HL-60 (cell line): ENCODE data around the gene SLC6A18.
"Not testable (repeated sequence)": the region's sequence is repeated elsewhere in the genome, so short reads cannot be mapped to it uniquely, and the experiment has no call there.

Experiments
- DNase-seq, 2 experiments: peaks; one replicate each; pipeline ENCODE4 v3.0.0-alpha.2; 2010 to 2020; ENCODE audit warnings: low read depth in 1 of 2, low spot score in 1 of 2
- H3K27ac ChIP-seq: fragments of 250-450 bp; sonication (Bioruptor Pico); replicated peaks from 2 replicates; pipeline ENCODE4 v1.5.1; 2020; ENCODE audit warnings: mild to moderate bottlenecking, moderate library complexity
- H3K27me3 ChIP-seq: fragments of 250-450 bp; sonication (Bioruptor Pico); 2 replicates; pipeline ENCODE4 v1.5.1; 2021; ENCODE audit warnings: mild to moderate bottlenecking, moderate library complexity; ENCODE audit not compliant: insufficient read depth, poor library complexity, severe bottlenecking
- H3K4me3 ChIP-seq: replicated peaks from 2 replicates; pipeline ENCODE4 v1.5.1; 2011; ENCODE audit warnings: mild to moderate bottlenecking, control low read depth, low read length; ENCODE audit not compliant: insufficient read depth
- GABPA ChIP-seq: IDR thresholded peaks from 2 replicates; pipeline ENCODE4 v1.6.1; 2012; ENCODE audit warnings: low read depth
- POLR2AphosphoS5 ChIP-seq: IDR thresholded peaks from 2 replicates; pipeline ENCODE4 v1.6.1; 2012; ENCODE audit warnings: low read depth
- SPI1 ChIP-seq: IDR thresholded peaks from 2 replicates; pipeline ENCODE4 v1.6.1; 2012; ENCODE audit warnings: low read depth, mild to moderate bottlenecking, borderline replicate concordance
- TF ChIP-seq, protein P1 (sequence below): IDR thresholded peaks from 2 replicates; pipeline ENCODE4 v1.6.1; 2012; ENCODE audit warnings: low read depth; ENCODE audit not compliant: insufficient replicate concordance
- TF ChIP-seq, protein P2 (sequence below): IDR thresholded peaks from one replicate; pipeline ENCODE4 v1.5.1; 2011; ENCODE audit warnings: low read length, control low read depth, inconsistent platforms; ENCODE audit not compliant: insufficient read depth

Gene SLC6A18

DNA sequence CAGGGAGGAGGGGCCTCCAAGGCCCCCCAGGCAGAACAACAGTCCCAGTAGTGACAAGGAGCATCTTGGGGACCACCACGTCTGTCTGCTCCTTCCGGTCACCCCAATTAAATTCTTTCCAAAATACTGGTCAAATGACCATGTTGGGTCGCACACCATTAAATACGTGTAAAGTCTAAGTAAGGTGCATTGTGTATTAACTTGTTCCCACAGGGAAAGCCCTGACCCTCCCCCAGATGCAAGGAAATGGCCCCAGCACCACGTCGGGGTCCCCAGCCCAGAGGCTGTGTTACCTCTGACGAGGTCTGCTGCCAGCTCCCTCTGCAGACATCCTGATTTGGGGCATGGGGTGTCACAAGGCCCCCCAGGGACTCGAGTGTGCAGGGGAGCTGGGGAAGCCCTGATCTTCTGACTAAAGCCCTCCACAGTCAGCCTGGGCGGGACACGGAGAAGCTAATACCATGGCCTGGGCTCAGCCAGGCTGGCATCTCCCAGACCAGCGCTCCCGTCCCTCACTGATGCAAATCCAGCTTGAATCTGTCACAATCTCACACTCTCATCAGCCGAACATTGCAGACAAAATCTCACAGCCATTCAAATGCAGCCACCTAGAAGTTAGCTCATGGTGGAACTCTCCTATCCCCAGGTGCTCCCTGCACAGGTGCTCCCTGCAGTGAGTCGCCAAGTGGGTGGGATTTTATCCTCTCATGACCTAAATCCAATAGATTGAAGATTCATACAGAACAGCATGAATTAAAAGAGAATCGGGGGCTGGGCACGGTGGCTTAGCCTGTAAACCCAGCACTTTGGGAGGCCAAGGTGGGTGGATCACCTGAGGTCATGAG lies 56.1 kb downstream of the SLC6A18 start:
- Histone ChIP-seq H3K4me3 (no peak overlapping the region), H3K27me3 (no peaks in the 10 kb centered on the region), H3K27ac (no peak overlapping the region)
- TF ChIP-seq POLR2AphosphoS5: no peak
- TF ChIP-seq SPI1: no peak
- no peak for TF ChIP-seq GABPA
- TF ChIP-seq, protein P1, sequence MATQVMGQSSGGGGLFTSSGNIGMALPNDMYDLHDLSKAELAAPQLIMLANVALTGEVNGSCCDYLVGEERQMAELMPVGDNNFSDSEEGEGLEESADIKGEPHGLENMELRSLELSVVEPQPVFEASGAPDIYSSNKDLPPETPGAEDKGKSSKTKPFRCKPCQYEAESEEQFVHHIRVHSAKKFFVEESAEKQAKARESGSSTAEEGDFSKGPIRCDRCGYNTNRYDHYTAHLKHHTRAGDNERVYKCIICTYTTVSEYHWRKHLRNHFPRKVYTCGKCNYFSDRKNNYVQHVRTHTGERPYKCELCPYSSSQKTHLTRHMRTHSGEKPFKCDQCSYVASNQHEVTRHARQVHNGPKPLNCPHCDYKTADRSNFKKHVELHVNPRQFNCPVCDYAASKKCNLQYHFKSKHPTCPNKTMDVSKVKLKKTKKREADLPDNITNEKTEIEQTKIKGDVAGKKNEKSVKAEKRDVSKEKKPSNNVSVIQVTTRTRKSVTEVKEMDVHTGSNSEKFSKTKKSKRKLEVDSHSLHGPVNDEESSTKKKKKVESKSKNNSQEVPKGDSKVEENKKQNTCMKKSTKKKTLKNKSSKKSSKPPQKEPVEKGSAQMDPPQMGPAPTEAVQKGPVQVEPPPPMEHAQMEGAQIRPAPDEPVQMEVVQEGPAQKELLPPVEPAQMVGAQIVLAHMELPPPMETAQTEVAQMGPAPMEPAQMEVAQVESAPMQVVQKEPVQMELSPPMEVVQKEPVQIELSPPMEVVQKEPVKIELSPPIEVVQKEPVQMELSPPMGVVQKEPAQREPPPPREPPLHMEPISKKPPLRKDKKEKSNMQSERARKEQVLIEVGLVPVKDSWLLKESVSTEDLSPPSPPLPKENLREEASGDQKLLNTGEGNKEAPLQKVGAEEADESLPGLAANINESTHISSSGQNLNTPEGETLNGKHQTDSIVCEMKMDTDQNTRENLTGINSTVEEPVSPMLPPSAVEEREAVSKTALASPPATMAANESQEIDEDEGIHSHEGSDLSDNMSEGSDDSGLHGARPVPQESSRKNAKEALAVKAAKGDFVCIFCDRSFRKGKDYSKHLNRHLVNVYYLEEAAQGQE: no peak
- TF ChIP-seq, protein P2, sequence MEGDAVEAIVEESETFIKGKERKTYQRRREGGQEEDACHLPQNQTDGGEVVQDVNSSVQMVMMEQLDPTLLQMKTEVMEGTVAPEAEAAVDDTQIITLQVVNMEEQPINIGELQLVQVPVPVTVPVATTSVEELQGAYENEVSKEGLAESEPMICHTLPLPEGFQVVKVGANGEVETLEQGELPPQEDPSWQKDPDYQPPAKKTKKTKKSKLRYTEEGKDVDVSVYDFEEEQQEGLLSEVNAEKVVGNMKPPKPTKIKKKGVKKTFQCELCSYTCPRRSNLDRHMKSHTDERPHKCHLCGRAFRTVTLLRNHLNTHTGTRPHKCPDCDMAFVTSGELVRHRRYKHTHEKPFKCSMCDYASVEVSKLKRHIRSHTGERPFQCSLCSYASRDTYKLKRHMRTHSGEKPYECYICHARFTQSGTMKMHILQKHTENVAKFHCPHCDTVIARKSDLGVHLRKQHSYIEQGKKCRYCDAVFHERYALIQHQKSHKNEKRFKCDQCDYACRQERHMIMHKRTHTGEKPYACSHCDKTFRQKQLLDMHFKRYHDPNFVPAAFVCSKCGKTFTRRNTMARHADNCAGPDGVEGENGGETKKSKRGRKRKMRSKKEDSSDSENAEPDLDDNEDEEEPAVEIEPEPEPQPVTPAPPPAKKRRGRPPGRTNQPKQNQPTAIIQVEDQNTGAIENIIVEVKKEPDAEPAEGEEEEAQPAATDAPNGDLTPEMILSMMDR: no peak
- no peak for DNase-seq

GRCh38 chr5:1282131-1282992 lies 57.2 kb downstream of the SLC6A18 start:
- Histone ChIP-seq H3K27me3 (no peaks in the 10 kb centered on the region), H3K4me3 (no peak overlapping the region), H3K27ac (no peak overlapping the region)
- no peak for DNase-seq
- TF ChIP-seq GABPA: no peak
- no peak for TF ChIP-seq SPI1
- no peak for TF ChIP-seq POLR2AphosphoS5
- TF ChIP-seq, protein P1: no peak
- TF ChIP-seq, protein P2: no peak

DNA sequence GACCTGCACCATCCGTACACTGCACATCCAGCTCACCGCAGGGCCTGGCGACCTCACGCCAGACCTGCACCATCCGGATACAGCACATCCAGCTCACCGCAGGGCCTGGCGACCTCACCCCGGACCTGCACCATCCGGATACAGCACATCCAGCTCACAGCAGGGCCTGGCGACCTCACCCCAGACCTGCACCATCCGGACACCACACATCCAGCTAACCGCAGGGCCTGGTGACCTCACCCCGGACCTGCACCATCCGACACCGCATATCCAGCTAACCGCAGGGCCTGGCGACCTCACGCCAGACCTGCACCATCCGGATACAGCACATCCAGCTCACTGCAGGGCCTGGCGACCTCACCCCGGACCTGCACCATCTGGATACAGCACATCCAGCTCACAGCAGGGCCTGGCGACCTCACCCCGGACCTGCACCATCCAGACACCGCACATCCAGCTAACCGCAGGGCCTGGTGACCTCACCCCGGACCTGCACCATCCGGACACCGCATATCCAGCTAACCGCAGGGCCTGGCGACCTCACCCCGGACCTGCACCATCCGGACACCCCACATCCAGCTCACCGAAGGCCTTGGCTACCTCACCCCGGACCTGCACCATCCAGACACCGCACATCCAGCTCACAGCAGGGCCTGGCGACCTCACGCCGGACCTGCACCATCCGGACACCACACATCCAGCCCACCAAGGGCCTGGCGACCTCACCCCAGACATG lies 58.0 kb downstream of the SLC6A18 start:
- H3K4me3 ChIP-seq, H3K27ac ChIP-seq, H3K27me3 ChIP-seq, DNase-seq: not testable (repeated sequence)

GRCh38 chr5:1283729-1284041 lies 58.5 kb downstream of the SLC6A18 start:
- H3K27ac ChIP-seq, H3K27me3 ChIP-seq, H3K4me3 ChIP-seq, DNase-seq: not testable (repeated sequence)

- not testable (repeated sequence) for H3K27me3 ChIP-seq, DNase-seq, H3K4me3 ChIP-seq, H3K27ac ChIP-seq
Measured at GRCh38 chr5:1284336-1284970, 59.3 kb downstream of the SLC6A18 start.
